GM18868 (cell line): Measurements from ENCODE around the gene DAPK2.

Experiments
- ATAC-seq: cut with Tn5 transposase; IDR thresholded peaks from one replicate; pipeline ENCODE4 v1.9.1; 2021; ENCODE audit warnings: mild to moderate bottlenecking, moderate library complexity; ENCODE audit not compliant: unreplicated experiment

The DAPK2 gene

DNA sequence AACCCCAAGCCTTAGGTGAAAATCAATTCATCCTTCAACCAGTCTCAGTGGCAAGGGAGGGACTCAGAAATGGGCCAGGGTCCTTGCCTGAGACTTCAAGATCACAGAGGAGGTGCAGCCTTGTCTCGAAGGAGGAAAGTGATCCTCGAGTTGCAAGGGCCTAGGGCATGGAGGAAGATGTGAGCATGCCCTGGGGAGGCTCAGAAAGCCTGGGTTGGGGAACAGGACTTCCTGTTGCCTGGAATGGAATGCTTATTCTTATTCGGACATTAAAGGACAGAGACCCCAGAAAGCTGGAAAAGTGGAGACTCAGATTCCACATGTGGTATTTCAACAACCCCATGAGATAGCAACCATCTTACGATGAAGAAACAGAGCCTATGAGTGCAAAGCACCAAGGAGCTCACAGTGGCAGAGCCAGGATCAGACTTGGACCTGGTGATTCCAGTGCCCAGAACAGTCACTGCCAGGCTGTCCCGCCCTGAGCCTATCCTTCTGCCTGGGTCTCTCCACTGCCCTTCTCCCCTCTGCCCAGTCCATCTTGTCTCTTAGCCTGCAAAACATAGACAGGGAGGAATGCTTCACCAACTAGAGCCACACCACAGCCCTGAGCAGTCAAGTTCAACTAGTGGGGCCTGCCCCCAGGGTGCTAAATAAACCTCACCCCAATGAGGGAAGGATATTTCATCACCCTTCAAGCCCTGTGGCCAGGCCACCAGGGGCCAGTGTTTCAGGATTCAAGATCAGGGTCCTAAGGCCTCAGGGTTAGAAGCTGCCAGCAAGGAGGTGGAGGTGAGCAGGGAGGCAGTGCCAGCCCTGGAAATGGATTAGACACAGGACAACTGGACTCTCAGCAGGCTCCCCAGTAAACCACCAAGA is 21.9 kb downstream of the DAPK2 start:
- ATAC-seq = no peak

DNA sequence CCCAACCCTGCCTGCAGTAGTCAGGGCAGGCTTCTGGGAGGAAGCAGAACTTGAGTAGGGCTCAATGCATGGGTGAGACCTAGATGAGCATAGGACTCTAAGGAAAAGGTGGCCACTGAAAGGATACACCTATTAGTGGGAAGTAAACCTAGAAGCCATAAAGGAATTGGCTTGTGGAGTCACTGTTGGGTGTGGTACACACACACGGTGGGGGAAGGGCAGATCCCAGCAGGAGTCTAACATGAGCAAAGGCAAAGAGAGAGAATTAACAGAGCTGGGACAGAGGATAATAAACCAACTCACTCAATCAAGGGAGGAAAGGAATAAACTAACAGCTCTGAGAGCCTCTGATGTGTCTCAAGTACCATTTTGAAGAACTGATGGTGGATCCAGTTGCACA is 23.1 kb downstream of the DAPK2 start:
- ATAC-seq = no peak

DNA sequence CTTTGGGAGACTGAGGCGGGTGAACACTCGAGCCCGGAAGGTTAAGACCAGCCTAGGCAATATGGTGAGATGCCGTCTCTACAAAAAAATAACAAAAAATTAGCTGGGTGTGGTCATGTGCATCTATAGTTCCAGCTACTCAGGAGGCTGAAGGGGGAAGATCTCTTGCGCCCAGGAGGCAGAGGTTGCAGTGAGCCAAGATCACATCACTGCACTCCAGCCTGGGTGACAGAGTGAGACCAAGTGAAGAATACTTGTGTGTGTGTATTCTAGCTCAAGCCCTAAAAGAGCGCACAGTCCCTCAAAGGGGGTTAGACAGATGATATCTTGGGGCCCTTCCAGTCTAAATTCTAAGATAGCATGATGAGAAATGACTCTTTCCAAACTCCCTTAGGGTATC is 23.7 kb downstream of the DAPK2 start:
- no peak for ATAC-seq

DNA sequence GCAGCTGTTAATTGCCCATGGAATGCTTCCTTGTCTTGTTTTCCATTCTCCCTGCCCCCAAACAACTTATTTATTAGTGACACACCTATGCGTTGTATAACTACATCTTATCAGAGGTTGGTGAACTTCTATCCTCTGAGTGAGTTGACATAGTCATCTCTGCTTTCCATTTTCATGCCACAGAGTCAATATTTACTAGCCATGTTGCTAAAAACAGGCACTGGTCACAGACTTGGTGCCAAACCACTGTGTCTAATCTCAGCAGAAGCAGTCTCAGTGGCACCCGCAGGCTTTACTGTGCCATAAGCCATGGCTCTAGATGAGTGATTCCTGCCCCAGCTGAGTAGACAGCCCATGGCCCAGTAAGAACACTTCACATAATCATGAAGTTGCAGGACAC is 26.5 kb downstream of the DAPK2 start:
- ATAC-seq = peak; percentile 86

DNA sequence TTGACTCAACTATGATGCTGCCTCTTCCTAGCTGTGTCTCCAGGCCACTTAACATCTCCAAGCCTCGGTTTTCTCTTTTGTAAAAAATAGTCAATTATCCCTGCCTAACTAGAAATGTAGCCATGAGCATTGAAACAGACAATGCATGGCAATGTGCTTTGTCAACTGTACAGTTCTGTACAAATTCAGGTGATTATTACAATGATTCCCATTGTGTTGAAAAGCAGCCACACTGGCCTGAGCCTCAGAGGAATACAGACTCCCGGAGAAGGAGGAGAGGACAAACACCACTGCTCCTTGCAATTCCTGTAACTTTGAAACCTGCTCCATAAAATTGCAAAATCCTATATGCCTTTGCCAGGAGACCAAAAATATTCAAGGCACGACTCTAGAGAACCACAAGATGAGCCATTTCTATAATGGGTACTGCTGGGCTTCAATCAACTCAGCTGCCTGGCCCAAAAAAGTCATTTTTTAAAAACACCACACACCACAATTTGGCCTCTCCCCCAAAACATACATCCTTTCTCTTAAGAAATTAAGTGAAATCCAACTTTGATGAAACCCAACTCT is 28.6 kb downstream of the DAPK2 start:
- ATAC-seq = no peak

DNA sequence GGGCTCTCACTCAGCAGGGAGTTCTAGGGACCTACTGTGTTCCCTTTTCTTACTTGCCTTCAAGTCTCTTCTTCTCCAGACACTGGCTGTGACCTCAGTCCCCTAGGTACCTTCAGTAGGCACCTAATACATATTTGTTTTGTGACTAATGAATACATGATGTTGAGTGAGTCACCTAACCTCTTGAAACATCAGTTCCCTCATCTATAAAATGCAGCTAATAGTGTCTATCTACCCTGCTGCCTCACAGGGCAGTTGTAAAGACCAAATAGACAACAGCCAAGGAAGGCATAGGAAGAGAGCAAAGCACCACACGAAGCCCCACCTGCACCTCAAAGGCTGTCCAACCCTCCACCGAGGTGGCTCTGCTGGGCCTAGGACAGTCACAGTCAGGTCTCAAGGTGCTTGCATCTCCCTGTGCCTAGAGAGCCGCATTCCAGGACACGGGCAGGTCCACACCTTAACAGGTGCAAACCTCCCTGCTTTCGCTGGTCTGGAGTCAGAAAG is 29.1 kb downstream of the DAPK2 start:
- ATAC-seq = no peak

DNA sequence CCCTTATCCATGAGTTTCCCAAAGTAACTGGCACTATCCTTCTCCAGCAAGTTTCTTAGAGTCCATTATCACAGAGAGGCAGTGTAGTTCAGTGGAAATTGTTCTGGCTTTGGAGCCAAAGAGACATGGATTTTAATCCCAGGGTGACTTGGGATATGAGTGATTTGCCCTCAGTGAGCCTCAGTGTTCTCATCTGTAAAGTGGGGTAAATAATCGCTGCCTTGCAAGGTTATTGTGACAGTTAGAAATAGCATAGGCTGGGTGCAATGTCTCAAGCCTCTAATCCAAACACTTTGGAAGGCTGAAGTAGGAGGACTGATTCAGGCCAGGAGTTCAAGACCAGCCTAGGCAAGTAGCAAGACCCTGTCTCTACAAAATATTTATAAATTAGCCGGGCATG is 30.0 kb downstream of the DAPK2 start:
- no peak for ATAC-seq

DNA sequence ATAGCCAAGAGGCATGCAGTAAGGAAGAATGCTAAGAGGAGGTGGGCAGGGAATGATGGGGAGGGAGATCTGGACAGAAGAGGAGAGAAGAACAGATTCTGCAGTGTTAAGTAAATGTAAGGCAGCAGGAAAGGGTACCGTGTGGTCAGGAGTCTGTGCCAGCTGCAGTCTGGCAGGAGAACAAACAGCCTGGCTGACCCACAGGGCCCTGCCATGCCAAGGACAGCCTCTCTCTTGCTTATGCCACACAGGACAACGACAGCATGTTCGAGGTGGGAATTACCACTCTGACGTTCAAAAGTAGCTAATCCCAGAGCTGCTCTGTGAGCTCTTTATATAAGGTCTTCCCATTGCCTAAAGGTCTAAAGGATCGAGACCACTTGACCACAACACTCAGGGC is 31.3 kb downstream of the DAPK2 start:
- no peak for ATAC-seq

DNA sequence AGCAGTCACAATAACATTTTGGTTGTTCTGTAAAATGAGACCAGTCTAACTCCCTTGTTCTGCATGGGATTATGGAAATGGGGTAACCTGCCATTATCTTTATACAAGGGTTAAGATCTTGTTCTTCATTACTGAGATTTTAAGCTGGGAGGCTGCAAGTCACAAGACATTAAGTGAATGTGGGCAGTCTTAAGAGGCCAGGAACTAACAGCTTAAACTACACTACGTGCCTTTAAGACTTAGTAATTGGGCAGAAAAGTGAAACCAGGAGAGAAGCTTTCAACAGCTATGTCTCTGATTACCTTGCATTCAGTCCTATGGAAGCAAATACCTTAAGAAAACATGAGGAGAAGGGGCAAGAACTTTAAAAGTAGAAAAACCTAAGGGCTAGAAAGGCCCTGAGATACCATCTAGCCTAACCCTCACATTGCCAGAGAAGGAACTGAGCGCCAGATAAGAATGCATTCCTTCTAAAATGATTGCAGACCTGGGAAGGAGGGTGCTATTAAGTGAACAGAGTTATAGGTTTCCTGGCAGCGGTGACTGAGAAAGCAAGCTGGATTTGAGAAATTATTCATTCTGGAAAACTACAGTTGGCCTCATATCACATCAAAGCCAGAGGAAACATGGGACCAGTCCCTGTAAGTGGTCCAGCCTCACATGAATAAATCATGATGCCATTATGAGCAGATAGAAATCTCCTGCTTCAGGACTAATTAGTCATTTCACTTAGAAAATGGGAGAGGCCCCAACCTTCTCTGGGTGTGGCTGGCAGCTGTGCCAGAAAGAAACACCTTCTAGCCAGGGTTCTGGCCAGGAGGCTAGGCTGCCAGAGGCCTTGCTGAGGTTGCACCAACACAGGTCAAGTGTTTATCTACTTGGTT is 32.9 kb downstream of the DAPK2 start:
- no peak for ATAC-seq

DNA sequence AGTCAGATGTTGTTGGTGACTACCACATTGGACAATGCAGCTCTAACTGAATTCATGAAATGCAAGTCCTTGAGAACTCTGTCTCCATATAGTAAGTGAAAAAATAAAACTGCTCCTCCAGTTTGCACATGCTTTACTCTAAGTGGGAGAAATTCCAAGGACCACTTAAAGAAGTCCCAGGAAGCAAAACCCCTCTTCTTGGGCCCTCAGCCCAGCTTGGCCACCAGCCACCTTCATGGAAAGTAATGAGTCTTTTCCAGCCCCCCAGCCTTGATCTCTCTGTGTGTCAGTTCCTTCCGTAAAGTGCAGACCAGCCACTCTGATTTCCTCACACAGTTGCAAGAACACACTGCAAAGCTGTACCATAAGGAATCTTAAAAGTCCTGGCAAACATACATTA is 34.5 kb downstream of the DAPK2 start:
- ATAC-seq = no peak

DNA sequence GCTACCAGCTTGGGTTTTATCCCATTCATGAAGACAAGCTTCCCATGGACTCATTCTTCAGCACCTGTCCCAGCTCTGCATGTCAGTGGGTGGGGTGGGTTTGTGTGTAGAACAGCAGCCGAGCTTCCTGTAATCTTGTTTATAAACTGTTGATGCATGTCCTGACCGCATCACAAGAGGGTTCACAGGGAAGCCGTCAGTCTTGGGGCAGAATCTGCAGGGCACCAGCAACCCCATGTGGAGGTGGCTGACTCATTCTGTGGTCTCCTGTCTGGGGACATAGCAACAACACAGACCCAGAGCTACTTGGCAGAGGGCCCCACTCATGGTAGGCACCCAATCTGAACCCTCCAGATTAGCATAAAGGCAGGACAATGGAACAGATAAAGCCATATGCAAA is 35.6 kb downstream of the DAPK2 start:
- ATAC-seq = peak; percentile 94

DNA sequence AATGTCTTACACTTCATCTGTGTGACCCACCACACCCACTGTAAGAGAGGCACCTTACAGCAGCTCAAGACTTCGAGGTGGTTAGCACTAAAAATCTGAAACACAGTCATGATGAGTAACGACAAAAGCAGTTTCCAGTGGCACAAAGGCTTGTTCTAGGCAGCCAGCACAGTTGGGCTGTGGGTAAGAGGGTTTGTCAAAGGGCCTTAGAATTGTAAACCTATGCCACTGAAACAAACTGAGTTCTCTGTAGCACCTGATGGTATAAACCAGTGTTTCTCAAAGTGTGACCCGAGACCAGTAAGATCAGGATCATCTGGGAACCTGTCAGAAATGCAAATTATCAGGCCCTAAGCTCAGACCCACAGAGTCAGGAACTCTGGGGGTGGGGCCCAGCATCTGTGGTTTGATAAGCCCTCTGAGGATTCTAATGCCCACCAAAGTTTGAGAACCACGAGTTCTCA is 36.5 kb downstream of the DAPK2 start:
- ATAC-seq = no peak

DNA sequence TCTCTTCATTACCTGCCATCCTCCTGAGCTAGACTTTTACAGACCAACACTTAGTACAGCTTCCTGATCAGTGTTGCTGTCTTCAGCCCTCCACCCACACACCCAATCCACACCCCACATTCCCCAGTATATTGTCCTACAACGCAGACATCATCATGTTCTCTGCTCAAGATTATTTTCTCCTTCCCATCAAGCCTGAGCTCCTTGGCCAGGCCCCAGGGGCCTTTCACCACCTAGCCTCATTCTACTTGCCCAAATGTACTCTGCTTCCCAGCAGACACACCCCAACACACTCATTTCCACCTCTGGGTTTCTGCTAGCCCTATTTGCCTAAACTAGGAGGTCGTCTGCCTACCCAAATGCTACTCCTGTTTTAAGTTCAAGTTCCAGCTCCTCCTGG is 37.0 kb downstream of the DAPK2 start:
- no peak for ATAC-seq

DNA sequence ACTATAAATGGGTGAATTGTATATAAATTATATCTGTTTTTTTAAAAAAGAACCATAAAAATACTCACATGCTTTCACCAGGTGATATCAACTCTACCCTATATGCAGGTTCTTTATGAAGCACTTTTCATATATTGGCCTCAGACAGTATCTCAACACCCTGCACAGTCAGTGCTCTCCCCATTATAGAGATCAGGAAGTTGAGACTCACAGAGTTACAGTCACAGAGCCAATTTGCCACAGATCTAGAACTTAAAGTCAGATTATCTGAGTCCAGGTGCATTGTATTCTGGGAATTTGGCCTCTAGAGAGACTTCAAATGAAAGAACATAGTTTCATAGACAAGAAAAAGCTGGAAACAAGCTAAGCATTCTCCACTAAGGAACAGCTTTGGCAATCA is 38.1 kb downstream of the DAPK2 start:
- no peak for ATAC-seq

DNA sequence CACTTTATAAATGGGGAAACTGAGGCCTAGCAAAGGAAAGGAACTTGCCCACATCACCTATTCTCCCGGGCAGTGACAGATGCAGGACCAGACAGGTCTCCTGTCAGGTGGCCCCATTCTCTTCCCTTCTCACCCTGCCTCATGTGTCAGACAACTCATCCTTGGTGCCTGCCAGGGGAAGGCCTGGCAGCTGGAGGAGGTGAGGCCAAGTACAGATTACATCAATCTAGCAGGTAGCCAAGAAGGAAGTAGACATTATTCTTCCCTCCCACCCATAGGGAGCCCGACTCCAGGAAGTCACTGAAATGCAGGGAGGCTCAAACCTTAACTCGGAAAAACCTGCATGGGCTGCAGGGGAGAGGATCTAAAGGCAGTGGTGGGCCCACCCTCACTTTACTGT is 39.6 kb downstream of the DAPK2 start:
- no peak for ATAC-seq

DNA sequence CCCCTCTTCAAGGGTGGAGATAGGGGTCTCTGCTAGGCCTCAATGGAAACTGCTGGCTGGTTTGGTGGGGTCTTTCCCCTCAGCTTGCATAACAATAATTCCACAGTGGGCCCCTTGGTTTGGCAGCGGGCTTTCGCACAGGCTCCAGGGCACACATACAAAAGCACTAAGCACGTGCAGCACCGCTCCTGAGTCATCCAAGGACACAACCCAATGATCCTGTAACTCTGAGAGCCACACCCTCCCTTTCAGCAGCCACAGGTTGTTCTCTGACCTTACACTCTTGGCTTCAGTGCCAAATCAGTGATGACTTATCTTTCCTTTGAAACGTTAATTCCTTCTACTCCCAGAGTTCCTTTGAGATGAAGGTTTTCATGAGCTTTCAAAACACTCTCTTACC is 41.7 kb downstream of the DAPK2 start:
- no peak for ATAC-seq

DNA sequence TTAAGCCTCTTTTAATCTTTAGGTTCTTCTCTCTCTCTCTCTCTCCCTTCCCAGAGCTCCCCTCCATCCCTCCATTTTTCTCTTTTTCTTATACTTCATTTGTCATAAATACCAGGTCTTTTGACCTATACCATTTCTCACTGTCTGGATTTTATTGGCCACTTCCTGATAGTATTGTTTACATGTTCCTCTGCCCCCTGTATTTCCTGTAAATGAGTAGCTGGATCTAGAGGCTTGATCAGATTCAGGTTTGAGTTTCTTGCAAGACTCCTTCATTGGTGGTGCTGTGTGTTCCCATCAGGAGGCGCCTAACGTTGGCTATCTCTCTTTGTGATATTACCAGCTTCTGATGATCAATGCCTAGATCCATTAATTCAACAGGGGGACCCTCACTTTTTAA is 42.2 kb downstream of the DAPK2 start:
- ATAC-seq = no peak

DNA sequence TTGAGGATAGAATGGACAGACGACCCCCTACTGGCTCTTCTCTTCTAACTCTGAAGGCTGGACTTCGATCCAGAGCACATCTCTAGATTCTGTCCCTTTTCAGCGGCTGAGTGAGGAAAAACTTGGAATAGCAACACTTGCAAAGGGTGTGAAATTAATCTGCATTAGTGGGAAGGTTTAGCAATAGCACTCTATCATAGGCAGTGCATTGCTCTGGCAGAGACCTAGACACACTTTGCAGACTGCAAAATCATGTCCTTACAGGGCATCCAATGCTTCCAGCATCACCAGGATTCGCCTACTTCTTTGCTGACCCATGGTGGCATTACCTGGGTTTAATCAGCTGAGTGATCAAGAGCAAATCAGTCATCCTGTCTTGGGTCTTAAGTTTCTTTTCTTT is 43.1 kb downstream of the DAPK2 start:
- no peak for ATAC-seq

DNA sequence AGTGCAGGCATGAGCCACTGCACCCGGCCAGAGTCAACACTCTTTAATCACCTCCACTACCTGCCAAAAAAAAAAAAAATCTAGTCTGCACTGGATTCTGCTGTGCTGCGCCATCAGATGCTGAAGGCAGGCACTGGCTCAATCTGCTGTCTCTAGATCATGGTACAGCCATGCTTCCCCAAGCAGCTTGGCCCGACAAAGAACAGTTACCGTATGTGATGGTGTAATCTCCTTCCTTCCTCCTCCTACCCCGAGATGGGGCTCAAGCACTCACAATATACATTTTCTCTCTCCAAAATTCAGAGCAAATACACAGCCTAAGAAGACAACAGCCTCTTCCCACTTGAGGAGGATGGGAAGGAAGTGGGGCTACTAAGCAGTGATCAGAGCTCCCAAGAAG is 45.1 kb downstream of the DAPK2 start:
- ATAC-seq = no peak

DNA sequence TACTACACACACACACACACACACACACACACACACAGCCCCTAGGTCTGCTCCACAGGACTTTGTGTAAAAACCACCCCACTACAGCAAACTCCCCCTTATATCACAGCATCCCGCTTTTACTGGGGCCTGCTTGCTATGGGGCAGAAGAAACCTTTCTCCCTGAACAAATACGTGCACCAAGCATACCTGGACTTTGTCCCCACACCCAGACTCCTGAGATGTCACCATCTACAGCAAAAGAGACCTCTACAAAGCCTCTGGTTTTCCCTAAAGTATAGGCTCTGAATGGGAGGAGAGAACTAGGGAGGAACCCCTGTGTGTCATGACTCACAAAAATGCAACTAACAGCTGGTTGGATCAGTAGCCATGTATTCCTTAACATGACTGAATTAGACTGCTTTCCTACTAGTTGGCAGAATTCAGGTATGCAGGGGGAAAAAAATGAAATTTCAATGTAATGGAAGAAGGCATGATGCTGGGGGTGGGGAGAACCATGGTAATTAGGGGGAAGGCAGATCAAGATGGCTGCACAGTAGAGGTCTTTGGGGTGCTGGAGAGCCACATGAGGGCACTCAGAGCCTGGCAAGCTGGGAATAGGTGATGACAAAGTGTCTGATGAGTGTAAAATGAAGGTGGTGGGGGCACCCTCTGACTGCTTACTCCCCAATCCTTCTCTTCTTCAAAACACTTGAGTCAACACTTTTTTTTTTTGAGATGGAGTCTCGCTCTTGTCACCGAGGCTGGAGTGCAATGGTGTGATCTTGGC is 45.9 kb downstream of the DAPK2 start:
- ATAC-seq = no peak

DNA sequence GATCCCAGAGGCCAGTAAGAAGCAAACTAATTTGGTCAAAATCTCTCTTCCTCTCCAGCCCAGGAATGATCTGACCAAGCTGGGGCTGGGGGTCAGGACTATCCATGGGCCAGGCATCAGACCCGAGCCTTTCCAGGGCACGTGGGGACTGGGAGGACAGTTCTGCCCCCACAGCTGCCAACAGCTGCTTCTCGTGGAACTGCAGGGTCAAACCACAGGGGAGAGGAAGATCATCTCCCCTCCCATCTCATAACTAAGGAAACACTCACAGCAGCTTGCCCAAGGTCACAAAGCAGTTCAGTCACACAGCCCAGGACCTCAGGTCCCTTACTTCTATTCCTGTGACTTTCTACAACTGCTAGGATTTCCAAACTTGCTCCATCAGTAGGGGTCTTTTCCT is 47.1 kb downstream of the DAPK2 start:
- no peak for ATAC-seq
